Stimulated activated CD4-positive, alpha-beta T cell treated with anti-CD3 and anti-CD28 coated beads, Interleukin-15, amount 100 ng/mL, for 1 hour (primary cell): ENCODE measurements around the gene TFPT.

ENCODE experiments used
- DNase-seq, 2 donors: peaks; one replicate each; pipeline ENCODE4 v3.0.0-alpha.2; 2020; ENCODE audit warnings: low read depth in 1 of 2, low spot score in 1 of 2

TFPT gene

DNA sequence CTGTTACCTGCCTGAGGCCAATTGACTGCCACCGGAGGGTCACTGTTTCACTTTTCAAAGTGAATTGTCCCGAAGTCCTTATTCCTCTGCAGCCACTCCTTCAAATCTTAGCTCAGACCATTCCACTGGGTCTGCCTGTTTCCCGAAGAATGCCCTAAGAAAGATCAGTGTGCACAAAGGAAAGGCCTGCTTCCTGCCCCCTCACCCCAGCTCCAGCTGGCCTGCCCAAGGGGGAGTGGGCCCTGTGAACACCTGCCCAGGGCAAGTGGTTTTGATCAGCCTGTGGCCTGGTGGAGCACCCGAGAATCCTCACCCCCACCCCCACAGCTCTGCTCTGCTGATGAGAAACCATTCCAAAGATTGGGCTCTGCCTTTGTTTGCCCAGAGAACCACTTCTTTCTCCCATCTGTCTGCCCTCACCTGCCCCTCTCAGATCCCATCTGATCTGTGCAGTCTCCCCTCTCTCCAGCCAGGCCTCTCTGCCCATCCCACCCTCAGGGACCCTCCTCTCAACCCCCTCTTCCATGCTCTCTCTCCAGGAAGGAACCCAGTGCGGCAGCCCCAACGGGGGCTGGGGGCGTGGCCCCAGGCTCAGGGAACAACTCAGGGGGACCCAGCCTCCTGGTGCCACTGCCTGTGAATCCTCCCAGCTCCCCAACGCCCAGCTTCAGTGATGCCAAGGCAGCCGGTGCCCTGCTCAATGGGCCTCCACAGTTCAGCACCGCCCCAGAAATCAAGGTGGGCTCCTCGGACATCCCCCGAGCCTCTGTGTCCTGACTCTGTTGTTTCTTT lies 33.8 kb upstream of the TFPT start:
- no peak for DNase-seq

DNA sequence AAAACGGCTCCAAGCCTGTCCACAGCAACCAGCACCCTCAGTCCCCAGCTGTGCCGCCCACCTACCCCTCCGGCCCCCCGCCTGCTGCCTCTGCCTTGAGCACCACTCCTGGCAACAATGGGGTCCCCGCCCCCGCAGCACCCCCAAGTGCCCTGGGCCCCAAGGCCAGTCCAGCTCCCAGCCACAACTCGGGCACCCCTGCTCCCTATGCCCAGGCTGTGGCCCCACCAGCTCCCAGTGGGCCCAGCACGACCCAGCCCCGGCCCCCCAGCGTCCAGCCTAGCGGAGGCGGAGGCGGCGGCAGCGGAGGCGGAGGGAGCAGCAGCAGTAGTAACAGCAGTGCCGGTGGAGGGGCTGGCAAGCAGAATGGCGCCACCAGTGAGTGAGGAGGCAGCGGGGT lies 32.7 kb upstream of the TFPT start:
- no peak for DNase-seq

DNA sequence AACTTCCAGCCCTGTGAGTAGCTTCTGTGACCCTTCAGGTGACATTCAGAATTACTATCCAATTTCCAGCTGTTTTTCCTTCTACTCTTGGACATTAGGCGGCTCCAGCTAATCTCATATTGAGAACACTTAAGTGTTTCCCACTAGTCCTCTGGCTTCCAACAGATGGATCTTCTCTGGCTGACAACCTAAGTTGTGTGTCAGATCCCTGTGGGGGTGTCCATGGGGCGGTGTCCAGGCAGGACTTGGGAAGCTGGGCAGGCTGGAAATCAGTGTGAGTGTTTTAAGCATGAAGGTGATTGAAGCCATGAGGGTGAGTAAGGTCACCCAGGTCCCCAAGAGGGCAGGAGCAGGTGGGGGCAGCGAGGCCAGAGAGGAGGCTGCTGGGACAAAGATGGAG lies 32.2 kb upstream of the TFPT start:
- DNase-seq: no peak

DNA sequence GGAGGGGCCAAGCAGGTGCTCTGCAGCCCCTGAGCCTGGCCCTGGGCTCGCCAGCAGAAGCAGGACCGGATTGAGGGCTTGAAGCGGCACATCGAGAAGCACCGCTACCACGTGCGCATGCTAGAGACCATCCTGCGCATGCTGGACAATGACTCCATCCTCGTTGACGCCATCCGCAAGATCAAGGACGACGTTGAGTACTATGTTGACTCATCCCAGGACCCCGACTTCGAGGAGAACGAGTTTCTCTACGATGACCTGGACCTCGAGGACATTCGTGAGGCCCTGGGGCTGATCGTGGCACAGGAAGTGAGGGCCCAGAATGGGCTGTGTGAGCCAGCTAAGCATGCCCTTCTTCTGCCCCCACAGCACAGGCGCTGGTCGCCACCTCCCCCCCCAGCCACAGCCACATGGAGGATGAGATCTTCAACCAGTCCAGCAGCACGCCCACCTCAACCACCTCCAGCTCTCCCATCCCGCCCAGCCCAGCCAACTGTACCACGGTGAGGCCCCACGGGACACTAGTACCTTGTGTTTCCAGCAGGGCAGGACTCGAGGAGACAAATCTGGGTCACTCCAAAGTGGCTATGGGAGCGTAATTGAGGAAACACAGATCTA lies 30.2 kb upstream of the TFPT start:
- DNase-seq: no peak

DNA sequence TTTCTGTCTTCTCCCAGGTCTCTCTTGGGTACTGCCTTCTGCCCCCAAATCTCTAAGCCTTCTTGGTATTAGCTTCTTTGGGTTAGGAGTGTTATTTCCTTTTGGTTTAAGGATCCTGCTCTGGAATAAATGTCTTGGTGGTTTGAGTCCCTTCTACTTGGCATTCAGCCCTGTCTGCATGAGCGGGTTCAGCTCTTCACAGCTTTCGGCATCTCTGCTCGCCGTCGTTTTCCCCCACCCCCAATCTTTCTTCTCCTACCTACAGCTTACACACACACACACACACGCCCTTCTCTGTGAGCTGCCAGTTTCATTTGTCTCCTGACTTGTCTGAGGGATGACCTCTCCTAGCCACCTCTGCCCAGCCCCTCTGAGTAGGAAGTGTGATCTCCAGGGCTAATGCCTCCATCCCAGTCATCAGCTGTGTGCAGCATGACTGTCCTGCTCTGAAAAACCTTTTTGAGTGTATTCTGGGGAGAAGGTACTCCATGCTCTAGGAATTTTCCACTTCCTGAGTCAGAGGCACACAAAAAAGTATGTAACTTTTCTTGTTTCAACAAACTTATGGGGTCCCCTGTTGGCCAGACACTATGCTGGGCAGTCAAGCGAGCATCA lies 26.8 kb upstream of the TFPT start:
- no peak for DNase-seq

DNA sequence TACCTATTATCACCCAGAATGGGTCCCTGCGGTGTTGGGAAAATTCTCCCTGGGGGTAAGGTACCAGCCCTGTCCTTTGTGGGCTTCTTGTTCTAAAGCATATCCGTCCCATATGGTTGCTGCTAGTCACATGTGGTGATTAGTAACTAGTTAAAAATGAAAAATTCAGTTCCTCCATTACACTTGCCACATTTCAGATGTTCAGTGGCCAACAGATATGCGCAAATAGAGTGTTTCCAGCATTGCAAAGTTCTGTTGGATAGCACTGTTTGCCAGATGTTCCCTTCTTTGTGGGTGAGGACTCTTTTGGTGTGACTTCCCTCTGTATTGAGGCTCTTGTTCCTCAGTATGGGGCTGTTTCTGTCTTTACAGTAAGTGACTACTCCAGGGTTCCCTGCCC lies 25.9 kb upstream of the TFPT start:
- no peak for DNase-seq

DNA sequence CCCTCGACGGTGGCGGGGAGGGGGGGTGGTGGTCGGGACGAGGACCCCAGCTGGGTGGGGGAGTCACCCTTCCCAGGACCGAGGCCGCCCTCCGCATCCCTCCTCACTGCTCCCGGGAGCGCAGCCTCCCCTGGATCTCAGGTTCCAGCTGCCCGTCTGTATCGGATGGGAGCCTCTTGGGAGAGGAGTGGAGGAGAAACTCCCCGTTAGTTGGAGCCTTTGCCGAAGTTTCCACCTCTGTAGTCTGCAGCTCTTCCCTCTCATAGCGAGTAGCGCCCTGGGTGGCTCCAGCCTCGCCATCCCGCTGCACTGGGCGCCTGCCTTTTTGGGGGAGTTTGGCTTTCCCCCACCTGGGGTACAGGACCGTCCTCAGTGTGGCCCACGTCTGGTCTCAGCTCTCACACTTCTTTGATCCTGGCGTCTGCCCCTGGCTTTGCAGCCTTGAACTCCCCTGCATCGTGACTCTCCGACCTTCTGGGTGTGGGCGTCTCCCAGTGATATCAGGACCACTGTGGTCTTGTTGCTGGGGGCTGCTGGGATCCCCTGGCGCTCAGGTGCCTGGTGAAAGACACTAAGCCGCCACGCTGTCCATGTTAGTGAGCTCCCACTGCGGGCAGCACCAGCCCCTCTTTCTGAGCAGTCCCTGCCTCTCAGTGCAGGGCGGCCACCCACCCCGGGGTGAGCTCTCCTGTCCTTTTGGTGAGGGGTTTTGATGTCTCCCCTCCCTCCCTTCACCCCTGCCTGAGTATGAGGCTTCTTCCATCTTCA lies 23.2 kb upstream of the TFPT start:
- DNase-seq: no peak

DNA sequence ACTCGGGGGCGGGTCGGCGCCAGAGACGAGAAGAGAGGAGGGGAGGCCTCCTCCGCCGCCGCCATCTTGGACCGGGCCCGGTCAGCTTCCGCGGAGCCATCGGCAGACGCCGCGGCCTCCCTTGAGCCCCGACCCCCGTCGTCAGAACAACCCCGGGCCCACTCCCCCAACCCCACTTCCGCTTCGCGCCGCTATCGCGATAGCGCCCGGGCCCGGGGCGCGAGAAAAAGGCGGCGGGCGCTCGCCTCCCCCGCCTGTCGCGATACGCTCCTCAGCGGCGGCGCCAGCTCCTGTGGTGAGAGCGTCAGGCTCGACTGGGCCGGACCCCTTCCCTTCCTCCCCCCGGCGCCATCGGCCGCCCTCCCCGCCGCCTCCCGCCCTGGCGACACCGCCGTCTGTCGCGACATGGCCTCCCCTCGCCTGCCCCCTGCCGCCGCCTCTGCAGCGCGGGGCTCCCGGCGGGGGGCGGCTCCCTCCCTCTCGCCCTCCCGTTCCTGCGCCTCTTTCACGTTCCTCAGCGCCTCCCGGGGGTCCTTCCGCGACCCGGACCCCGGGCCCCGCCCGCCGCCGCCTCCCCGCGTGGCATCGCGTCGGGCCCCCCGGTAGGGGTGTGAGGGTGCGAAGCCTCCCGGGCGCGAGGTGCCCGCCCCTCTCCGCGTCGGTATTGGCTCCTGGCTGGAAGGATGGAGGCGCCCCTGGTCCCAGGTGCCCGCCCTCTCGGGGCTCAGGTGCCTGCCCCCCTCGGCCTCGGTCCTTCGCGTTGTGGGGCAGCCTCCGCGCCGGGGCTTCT lies 22.4 kb upstream of the TFPT start, which contains the start of gene CNOT3:
Gene CNOT3 (plus strand): TSS at position 64 of the 790 bp plus-strand sequence. CDS start 5,217 bp downstream, outside the sequence.
- no peak for DNase-seq

DNA sequence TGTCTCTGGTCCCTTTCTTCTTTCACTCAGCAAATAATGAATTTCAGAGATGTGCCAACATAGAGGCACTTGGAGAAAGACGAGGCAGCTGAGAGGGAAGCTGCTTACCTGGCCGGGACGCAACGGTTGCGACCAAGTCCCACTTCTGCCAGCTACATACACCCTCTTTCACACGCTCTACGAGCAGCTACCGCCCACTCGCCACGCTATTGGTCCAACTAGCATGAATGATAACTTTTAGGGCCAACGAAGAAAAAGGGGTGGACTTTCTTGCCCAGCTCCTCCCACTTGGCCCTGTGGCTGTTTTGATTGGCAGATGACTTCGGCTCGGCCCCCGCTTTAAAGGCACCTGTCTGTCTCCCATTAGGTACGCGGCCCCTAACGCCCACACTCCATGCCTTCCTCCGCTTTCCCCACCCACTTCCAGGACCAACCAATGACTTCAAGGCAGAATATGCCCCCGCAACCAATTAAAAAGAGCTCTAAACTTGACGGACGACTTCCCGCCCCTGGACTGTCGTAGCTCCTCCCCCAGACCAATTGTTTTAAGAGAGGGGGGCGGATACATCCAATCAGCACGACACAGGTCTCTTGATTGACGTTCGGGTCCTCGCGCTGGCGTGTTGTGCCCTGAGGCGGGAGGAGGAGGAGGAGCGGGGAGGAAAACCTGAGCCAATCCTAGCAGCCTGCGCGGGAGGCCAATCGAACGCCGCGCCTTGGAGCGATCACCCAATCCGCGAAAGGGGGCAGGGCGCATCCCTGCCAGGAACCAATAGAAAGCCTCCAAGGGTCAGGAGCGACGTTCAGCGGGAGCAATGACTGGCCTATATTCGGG lies 21.6 kb upstream of the TFPT start:
- DNase-seq: peak; percentile 95 to 99

DNA sequence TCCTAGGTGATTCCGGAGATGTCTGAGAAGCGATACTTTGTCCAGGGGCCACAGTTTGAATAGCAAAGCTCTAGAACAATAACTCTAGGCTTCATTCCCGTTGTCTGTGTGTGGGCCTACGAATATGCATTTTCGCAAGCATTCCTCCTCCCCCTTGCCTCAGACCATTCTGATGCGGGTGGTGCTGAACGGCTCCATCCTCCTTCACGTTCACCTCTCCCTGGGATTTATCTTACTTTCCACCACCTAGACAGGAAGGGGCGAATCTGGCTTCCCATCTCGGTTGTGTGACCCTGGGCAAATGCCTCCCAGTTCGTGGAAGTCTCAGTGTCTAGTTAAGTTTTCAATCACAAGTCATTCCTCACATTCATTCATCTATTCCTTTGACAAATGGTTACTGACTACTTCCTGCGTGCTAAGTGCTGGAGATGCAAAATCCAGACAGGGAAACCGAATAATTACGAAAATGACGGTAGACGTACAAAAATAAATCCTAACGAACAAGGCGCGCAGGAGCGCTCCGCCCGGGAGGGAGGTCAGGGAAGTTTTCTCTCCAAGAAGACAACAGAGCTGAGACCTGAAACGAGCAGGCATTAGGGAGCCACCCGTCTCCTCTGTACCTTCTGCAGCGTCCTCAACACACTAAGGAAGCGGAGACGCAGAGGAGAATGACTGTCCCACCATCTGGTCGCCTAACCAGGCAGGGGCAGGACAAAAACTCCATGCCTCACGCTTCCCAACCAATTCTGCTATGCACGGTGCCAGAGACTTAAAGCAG lies 20.8 kb upstream of the TFPT start:
- no peak for DNase-seq

DNA sequence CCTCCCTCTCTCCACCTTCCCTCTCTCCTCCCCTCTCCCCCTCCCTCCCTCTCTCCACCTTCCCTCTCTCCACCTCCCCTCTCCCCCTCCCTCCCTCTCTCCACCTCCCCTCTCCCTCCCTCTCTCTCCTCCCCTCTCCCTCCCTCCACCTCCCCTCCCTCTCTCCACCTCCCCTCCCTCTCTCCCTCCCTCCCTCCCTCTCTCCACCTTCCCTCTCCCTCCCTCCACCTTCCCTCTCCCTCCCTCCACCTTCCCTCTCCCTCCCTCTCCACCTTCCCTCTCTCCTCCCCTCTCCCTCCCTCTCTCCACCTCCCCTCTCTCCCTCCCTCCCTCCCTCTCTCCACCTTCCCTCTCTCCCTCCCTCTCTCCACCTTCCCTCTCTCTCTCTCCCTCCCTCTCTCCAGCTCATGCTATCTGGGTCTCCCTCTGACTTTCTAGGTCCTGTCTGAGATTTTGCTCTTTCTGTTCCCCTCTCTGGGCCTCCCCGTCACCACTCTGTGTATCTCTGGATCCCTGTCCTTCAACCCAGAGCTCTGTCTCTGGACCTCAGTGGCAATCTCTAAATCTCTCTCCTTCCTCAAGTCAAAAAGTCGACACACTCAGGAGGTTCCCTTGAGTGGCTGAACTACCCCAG lies 18.6 kb upstream of the TFPT start:
- DNase-seq: no peak

DNA sequence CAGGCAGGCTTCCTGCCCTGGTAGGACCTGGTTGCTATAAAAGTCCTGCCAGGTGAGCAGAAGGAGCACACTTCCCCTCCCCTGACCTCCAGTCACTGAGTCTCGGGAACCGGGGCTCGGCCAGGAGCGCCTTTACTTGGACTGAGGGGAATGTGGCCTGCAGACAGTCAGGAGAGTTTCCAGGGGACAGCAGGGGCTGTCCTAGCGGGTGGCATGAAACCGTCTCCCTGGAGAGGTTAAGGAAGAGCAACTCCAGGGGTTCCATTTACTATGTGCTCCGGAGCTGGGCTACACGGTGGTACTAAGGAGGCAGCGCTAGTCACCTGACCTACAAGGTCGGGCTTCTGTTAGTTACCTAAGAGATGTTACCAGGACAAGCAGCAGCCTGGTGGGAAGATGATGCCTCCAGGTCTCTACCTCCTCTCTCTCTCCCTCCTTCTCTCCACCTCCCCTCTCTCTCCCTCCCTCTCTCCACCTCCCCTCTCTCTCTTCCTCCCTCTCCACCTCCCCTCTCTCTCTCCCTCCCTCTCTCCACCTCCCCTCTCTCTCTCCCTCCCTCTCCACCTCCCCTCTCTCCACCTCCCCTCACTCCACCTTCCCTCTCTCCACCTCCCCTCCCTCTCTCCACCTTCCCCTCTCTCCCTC lies 18.0 kb upstream of the TFPT start:
- no peak for DNase-seq

DNA sequence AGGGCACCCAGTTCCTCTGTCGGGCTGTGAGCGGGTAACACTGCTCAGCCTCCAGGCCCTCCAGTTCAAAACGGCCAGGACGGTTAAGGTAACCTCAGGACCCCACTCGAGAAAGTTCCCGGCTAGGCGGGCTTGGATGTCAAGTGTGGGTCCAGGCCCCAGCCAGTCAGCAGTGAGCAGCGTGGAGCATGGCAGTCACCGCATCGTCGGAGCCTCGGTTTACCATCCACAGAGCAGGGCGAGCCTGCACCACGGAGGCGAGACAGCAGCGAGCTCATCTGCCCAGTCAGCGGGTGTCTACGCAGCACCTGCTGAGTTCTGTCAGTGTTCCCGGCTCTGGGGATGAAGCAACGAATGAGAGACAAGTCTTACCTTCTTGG lies 14.2 kb upstream of the TFPT start:
- no peak for DNase-seq

DNA sequence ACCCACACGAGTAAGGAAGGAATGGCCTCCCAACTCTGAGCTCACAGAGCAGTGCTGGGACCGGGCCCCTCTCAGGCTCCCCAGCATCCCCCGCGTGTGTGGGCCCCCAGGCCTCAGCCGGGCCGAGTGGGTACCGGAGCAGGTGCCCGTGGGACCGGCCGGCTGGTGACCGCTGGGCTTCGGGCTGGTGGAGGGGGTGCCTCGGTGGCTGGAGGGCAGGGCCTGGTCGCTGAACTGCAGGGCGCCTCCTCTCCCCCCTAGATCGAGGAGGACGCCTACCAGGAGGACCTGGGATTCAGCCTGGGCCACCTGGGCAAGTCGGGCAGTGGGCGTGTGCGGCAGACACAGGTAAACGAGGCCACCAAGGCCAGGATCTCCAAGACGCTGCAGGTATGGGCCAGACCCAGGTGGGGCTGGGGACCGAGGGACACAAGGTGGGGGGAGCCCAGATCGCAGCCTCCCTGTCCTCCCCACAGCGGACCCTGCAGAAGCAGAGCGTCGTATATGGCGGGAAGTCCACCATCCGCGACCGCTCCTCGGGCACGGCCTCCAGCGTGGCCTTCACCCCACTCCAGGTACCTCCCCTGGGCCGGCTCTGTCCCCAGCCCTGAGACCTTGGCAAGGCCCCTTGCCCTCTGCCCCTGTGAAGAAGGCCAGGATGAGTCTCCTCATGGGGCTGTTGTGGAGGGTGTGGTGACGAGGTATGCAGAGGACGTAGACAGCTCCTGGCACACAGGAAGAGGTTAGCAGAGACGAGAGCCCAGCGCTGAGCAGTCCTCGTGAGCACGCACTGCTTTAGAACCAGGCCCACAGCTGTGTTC lies 13.5 kb upstream of the TFPT start:
- no peak for DNase-seq

DNA sequence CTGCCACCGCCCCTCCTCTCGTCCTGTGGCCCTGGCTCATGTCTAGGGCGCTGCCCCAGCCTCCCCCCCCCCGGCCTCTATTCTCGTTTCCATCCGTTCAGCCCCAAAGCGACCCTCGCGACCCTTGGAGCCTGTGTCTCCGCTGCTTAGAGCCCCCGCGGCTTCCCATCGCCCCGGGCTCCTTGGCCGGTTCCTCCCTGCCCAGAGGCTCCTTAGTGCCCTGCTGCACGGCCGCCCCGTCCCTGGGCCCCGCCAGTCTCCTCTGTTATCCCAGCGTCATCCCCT lies 12.9 kb upstream of the TFPT start:
- no peak for DNase-seq

DNA sequence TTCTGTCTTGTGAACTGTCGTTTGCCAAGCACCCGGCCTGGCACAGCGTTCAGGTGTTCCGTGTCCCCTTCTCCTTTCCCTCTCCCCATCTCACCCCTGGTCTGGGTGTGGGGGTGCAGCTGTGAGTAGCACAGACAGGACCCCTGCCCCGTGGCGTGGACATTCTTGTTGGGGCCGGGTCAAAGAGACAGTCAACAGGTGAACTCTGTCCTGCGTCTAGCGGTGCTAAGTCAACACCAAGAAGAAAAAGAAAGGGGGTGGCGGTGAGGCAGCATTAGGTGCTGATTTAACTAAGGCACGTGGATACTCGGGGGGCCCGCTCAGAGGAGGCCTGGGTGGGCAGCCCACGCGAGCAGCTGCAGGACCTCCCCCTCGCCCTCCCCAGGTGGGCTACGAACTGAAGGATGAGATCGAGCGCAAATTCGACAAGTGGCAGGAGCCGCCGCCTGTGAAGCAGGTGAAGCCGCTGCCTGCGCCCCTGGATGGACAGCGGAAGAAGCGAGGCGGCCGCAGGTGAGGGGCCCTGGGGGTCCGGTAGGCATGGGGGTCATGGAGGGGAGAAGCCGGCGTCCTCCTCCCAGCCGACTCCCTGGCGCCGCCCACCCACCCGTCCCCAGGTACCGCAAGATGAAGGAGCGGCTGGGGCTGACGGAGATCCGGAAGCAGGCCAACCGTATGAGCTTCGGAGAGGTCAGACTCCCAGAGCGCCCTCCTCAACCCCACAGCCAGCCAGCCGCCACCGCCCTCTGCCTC lies 12.4 kb upstream of the TFPT start:
- no peak for DNase-seq

DNA sequence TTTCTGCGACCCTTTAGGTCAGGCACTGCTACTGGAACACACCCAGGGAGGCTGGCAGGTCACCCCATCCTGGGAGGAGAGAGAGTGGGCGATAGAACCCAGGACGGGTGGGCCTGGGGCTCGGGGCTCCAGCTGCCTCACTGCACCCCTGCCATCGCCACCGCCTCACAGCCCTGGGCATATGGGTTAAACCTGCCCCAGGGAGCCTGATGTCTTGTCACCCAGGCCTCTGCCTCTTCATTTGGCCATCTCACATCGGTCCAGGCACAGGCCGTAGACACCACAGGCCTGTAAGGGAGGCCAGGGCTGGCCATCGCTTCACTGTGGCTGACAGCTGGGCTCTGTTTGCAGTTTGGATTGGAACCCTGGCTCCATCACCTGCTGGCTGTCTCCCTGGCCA lies 10.3 kb upstream of the TFPT start:
- no peak for DNase-seq
